ENCODE results near the gene HNF4A.

The HNF4A gene

GRCh38 chr20:44426879-44427790 lies 71.6 kb downstream of the HNF4A start:
- no peak for DNase-seq

GRCh38 chr20:44427804-44428173 lies 72.3 kb downstream of the HNF4A start:
- DNase-seq, result no peak

- DNase-seq, result no peak
Observed at GRCh38 chr20:44428174-44429016, 72.9 kb downstream of the HNF4A start.

GRCh38 chr20:44429017-44429339 lies 73.5 kb downstream of the HNF4A start:
- no peak for DNase-seq

- no peak for DNase-seq
Observed at GRCh38 chr20:44429419-44430269, 74.1 kb downstream of the HNF4A start.

GRCh38 chr20:44430270-44431065 lies 75.0 kb downstream of the HNF4A start:
- DNase-seq, result no peak

GRCh38 chr20:44431118-44431501 lies 75.6 kb downstream of the HNF4A start:
- no peak for DNase-seq

- DNase-seq, result no peak
Observed at GRCh38 chr20:44431502-44432234, 76.2 kb downstream of the HNF4A start.

- no peak for DNase-seq
Observed at GRCh38 chr20:44432618-44433577, 77.4 kb downstream of the HNF4A start.

- DNase-seq, result no peak
Observed at GRCh38 chr20:44433751-44434538, 78.4 kb downstream of the HNF4A start.

- DNase-seq, result no peak
Observed at GRCh38 chr20:44435630-44436335, 80.3 kb downstream of the HNF4A start.

- DNase-seq, result no peak
Observed at GRCh38 chr20:44436393-44436792, 80.9 kb downstream of the HNF4A start.

GRCh38 chr20:44437497-44437896 lies 82.0 kb downstream of the HNF4A start:
- DNase-seq, result no peak

- no peak for DNase-seq
Observed at GRCh38 chr20:44438782-44439181, 83.3 kb downstream of the HNF4A start.

- DNase-seq, result no peak
Observed at GRCh38 chr20:44439318-44439717, 83.8 kb downstream of the HNF4A start.

GRCh38 chr20:44442298-44443070 lies 87.0 kb downstream of the HNF4A start:
- no peak for DNase-seq

- no peak for DNase-seq
Observed at GRCh38 chr20:44445742-44446710, 90.5 kb downstream of the HNF4A start.
